Adrenal gland (tissue), 5 donors: Measurements from ENCODE around the gene KBTBD12.

Source experiments
- CTCF ChIP-seq, 6 experiments: fragments of 450-650 bp in 4 of 6; fragments of 200-600 bp in 2 of 6; sonication (generic) in 1 of 6; IDR thresholded peaks; 1 replicate in 5 of 6; 2 replicates in 1 of 6; pipeline versions ENCODE4 v1.5.1 to v1.8.0; 2016 to 2021; ENCODE audit warnings: antibody characterized with exemption in 6 of 6, mild to moderate bottlenecking in 2 of 6, moderate library complexity in 1 of 6
- POLR2A ChIP-seq, 2 donors: fragments of 450-650 bp; IDR thresholded peaks; one replicate each; pipeline ENCODE4 v1.6.1; 2017; ENCODE audit warnings: antibody characterized with exemption in 2 of 2, mild to moderate bottlenecking in 2 of 2, moderate library complexity in 1 of 2
- donor health status: DM: no; HTN: no; CAD: no.

GRCh38 chr3:127985216-127985615 lies 70.2 kb downstream of the KBTBD12 start:
- TF ChIP-seq POLR2A (IDR thresholded peaks at IDR 0.05) = no peak
- no peak for TF ChIP-seq CTCF (IDR thresholded peaks at IDR 0.05)
